Skeletal muscle satellite cell (primary cell): ENCODE data around the gene CX3CR1.

Experiments
- H3K27me3 ChIP-seq: 2 replicates; pipeline ENCODE4 v1.7.0; 2013; ENCODE audit warnings: low read length; ENCODE audit not compliant: control insufficient read depth, insufficient read depth
- H3K36me3 ChIP-seq: 2 replicates; pipeline ENCODE4 v1.7.0; 2013; ENCODE audit warnings: mild to moderate bottlenecking, control low read depth, low read length; ENCODE audit not compliant: insufficient read depth
- H3K4me1 ChIP-seq: 2 replicates; pipeline ENCODE4 v1.7.0; 2013; ENCODE audit warnings: low read length; ENCODE audit not compliant: control insufficient read depth, insufficient read depth
- H3K4me2 ChIP-seq: 2 replicates; pipeline ENCODE4 v1.7.0; 2013; ENCODE audit warnings: mild to moderate bottlenecking, low read length
- H3K4me3 ChIP-seq: 2 replicates; pipeline ENCODE4 v1.7.0; 2013; ENCODE audit warnings: low read length
- H3K9ac ChIP-seq: 2 replicates; pipeline ENCODE4 v1.7.0; 2013; ENCODE audit warnings: mild to moderate bottlenecking, low read depth, low read length, moderate library complexity
- H3K9me3 ChIP-seq: replicated peaks from 2 replicates; pipeline ENCODE4 v1.7.0; 2013; ENCODE audit warnings: mild to moderate bottlenecking, control low read depth, low read length

CX3CR1 gene

DNA sequence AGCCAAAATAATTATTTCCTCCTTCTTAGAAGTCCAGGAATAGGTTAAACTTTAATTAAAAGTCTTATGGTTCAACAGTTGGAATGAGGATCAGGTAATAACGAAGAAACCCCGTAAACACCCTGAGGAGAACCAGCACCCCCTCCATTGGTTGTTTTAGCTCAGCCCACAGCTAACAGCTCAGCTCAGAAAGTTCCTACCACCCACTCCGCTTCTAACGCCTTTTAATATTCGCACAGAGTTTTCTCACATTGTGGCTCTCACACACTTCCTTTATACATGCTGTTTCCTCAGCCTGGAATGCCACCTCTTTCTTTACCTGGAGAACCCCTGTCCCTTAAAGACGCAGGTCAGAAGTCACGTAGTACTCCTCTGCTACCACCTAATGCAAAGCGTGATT lies 17.0 kb downstream of the CX3CR1 start:
- Histone ChIP-seq H3K9me3 (no peaks in the 10 kb centered on the region), H3K36me3 (no peaks in the 10 kb centered on the region), H3K4me2 (no peak overlapping the region), H3K4me1 (peaks cover 11% of the 10 kb centered on the region), H3K4me3 (no peak overlapping the region), H3K9ac (no peak overlapping the region), H3K27me3 (peaks cover 60% of the 10 kb centered on the region)

DNA sequence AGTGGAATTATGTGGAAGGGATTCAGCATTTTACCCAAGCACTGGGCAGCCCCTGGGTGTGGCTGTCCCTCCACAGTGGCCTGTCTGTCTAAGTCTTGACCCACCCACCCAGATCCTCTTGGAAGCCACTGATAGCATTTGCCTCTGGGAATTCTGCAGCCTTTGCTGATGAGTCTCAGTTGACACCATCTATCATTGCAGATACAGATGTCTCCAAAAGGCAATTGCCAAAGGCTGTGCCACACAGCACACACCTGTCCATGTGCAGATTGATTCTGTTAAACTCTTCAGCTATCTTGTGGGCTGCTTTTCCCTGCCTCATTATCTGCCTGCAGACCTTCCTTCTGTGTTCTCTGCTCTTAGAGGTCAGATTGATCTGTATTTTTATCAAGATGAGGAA lies 18.1 kb downstream of the CX3CR1 start:
- H3K9ac ChIP-seq: no peak overlapping the region
- peaks cover 57% of the 10 kb centered on the region for H3K27me3 ChIP-seq
- H3K4me2 ChIP-seq: no peak overlapping the region
- peaks cover 11% of the 10 kb centered on the region for H3K4me1 ChIP-seq
- H3K36me3 ChIP-seq: no peaks in the 10 kb centered on the region
- no peak overlapping the region for H3K4me3 ChIP-seq
- H3K9me3 ChIP-seq: no peaks in the 10 kb centered on the region

DNA sequence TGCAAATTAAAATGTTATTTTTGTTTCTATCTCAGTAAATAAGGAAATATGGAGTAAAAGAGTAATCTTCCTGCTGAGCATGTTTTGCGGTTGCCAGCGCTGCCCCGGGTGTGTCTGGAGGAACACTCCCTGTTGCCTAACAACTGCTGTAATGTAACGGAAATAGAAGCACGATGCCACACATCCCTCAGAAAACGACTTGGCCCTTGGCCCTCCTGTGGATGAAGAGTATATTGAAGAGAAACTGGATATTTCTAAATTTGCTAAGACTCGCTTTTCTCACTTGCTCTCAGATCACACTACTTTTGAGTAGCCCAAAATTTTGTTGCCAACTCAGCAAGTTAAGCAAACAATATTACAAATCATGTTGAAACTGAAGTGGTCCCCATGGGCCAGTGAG lies 18.9 kb downstream of the CX3CR1 start:
- H3K4me2 ChIP-seq: peak overlapping the region; percentile 17
- H3K9ac ChIP-seq: no peak overlapping the region
- H3K4me3 ChIP-seq: no peak overlapping the region
- no peaks in the 10 kb centered on the region for H3K36me3 ChIP-seq
- H3K27me3 ChIP-seq: peaks cover 57% of the 10 kb centered on the region
- no peaks in the 10 kb centered on the region for H3K9me3 ChIP-seq
- H3K4me1 ChIP-seq: peaks cover 11% of the 10 kb centered on the region

DNA sequence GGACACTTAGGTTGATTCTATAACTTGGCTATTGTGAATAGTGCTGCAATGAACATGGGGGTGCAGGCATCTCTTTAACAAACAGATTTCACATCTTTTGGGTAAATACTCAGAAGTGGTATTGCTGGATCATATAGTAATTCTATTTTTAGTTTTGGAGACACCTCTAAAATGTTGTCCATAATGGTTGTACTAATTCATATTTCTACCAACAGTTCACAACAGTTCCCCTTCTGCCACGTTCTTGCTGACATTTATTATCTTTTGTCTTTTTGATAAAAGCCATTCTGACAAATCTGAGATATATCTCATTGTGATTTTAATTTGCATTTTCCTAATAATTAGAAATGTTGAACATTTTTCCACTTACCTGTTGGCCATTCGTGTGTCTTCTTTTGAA lies 19.5 kb downstream of the CX3CR1 start:
- Histone ChIP-seq H3K9ac (no peak overlapping the region), H3K36me3 (no peaks in the 10 kb centered on the region), H3K9me3 (no peaks in the 10 kb centered on the region), H3K4me1 (peaks cover 15% of the 10 kb centered on the region), H3K27me3 (peaks cover 55% of the 10 kb centered on the region), H3K4me2 (no peak overlapping the region), H3K4me3 (no peak overlapping the region)

DNA sequence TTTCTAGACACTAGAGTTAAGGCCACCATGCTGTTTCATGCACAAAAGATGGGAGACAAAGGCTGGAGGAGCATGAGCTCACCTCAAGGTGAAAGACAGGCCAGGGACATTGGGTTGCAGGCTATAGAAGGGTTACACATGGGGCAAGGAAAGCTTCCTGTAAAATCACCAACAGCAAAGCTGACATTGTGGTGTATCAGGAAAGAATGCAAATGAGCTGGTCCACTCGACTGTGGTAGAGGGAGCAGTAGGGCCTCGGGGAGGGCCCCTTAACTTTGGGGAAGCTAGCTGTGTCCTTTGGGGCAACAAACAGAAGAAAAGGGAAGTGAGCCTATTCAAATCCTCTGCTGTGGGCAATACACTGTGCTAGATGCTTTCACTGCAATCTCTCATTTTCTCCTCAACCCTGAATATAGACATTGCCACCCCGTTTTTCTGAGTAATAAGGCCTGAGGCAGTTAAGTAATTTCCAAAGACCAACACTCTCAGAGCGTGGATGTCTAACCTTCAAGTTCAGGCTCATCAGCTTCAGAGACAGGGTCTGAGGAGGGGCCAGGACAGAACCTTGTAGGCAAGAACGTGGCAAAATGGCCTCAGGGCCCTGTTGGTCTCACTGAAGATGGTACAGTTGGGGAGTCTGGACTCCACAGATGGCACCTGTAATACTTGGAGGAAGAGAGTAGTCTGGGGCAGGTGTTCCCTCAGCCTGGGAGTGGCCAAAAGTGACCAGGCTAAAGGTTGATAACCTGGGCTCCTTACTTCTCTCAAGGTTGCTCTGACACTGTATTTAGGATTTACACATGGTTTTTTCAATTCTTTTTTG lies 24.1 kb downstream of the CX3CR1 start:
- Histone ChIP-seq H3K36me3 (no peaks in the 10 kb centered on the region), H3K9me3 (no peaks in the 10 kb centered on the region), H3K9ac (no peak overlapping the region), H3K4me1 (peaks cover 13% of the 10 kb centered on the region), H3K27me3 (peaks cover 52% of the 10 kb centered on the region), H3K4me2 (no peak overlapping the region), H3K4me3 (no peak overlapping the region)

DNA sequence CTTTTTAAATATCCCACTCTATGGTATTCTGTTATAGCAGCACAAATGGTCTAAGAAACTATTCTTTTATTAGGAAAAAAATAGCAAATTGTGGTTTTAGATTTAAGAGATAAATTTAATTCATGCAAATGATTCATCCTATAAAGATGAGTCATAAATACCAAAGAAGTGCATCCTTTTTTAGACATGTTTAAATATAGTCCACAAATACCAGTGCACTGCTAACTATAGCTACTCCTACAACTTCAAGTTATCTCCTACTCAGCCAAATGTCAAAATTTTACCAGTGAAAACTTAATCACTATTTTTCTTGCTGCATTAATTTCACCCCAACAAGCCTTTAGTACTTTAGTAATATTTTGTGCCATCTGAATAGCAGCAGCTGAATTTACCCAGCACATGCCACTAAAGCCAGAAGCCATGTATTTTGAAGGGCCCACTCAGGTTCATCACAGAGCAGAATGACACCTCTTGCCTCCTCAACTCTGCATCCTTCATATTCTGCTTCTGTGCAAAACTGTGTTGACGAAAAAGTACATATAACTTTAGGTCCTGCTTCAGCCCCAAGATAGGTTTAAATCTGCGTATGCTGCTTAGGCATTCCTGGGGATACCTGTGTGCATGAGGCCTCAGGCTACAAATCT lies 24.9 kb downstream of the CX3CR1 start:
- no peak overlapping the region for H3K9ac ChIP-seq
- no peaks in the 10 kb centered on the region for H3K36me3 ChIP-seq
- H3K4me2 ChIP-seq: no peak overlapping the region
- no peaks in the 10 kb centered on the region for H3K9me3 ChIP-seq
- H3K27me3 ChIP-seq: peaks cover 58% of the 10 kb centered on the region
- peaks cover 8% of the 10 kb centered on the region for H3K4me1 ChIP-seq
- H3K4me3 ChIP-seq: no peak overlapping the region

DNA sequence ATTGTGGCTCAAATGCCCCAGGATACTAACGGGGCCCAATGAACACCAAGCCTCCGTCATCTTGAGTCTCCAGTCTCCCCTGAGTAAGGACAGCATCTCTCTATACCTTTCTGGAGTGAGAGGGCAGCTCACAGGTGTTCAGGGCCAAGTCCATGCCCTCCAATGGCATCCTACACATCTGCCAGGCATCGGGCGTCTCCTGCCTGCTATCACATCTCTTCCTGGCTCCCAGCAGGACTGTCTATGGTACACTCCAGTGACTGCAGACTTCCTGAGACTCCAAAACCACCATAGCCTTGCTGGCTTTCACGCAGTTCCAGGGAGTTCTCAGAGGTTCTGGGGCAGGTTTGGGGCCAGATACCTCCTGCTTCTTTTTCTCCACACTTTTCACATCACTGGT lies 28.3 kb downstream of the CX3CR1 start:
- no peak overlapping the region for H3K4me3 ChIP-seq
- H3K4me2 ChIP-seq: no peak overlapping the region

DNA sequence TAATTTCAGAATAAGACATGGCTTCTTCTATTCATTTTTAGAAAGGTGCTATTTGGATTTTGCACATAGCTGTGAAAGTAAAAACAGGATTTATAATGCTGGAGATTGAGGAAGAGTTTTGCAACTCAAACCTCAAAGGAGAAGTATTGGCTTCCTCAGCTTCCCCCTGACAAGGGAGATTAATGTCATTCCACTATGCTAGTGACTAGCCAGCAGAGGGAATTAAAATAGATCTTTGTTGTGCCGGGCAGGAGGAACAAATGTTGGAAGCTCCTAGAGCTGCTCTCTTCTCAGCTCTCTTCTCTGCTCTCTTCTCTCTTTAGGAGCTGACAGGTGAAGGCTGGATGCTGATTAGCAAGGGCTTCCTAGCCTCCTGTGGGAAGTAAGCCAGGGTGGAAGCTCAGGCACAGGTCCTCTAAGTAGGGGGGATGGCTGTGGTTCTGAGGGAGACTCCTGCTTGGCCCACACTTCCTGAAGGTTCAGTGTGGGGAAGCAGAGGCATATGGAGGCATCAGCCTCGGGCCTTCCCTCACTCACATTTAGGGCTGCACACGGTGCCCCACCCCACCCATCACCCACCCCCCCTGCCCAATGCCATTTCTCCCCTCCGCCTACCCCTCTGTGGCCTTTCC lies 29.6 kb downstream of the CX3CR1 start:
- Histone ChIP-seq H3K4me2 (no peak overlapping the region), H3K36me3 (no peaks in the 10 kb centered on the region), H3K9me3 (no peaks in the 10 kb centered on the region), H3K4me1 (peaks cover 4% of the 10 kb centered on the region), H3K9ac (no peak overlapping the region), H3K4me3 (no peak overlapping the region), H3K27me3 (peaks cover 59% of the 10 kb centered on the region)

More for the DNA sequence above, 28.3 kb downstream of the CX3CR1 start:
- Histone ChIP-seq H3K27me3 (peaks cover 63% of the 10 kb centered on the region), H3K9me3 (no peaks in the 10 kb centered on the region), H3K36me3 (no peaks in the 10 kb centered on the region), H3K9ac (no peak overlapping the region), H3K4me1 (peaks cover 8% of the 10 kb centered on the region)

DNA sequence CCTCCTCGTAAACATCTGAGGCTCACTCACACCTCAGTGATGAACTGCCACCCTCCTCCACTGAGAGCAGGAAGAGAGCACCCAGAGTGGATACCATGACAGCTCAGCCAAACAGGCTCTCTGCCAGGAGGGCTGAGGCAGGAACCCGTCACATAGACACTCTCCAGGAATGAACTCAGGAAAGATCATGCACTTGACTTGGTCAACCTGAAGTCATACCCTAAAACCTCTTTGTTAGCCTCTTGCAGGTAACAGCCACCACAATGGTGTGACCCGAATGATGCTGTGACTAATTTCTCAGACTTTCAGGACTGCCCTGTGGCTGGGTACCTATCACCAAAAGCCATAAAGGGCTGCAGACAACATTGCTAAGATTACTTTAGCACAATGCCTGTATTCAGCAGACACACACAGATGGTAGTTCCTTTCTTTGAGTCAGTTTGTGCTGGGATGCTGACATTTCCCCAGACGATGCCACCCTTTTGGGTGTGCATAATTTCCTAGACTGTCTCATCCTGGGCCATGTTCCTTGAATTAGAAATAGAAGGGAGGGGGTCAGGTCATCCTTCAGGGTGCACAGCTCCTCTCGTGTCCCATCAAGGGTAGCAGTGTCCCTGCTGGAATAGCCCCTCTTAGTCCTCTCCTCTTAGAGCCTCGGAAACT lies 30.3 kb downstream of the CX3CR1 start:
- no peaks in the 10 kb centered on the region for H3K4me1 ChIP-seq
- no peak overlapping the region for H3K4me3 ChIP-seq

DNA sequence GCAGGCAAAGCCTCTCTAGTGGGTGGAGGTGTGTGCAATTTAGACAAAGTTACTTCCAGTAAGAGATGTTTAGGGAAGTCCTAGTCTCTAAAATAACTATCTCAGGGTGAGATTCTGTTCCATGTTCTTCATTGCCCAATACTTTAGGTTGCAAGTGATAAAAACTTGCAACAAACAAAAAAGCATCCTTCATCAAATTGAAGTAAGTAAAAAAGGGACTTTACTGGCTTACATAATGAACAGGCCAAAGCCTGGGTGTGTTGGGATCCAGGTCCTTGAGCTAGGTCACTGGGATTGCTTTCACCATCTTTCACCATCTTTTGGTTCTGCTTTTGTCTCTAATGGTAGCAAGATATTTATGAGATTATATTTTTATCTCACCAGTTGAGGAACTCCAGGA lies 38.3 kb downstream of the CX3CR1 start:
- Histone ChIP-seq H3K4me2 (no peak overlapping the region), H3K36me3 (no peaks in the 10 kb centered on the region), H3K9ac (no peak overlapping the region), H3K4me1 (no peaks in the 10 kb centered on the region), H3K4me3 (no peak overlapping the region), H3K27me3 (peaks cover 45% of the 10 kb centered on the region), H3K9me3 (no peaks in the 10 kb centered on the region)

More for the DNA sequence above, 30.3 kb downstream of the CX3CR1 start:
- H3K36me3 ChIP-seq: no peaks in the 10 kb centered on the region
- no peak overlapping the region for H3K9ac ChIP-seq
- H3K27me3 ChIP-seq: peaks cover 64% of the 10 kb centered on the region
- H3K9me3 ChIP-seq: no peaks in the 10 kb centered on the region
- no peak overlapping the region for H3K4me2 ChIP-seq

DNA sequence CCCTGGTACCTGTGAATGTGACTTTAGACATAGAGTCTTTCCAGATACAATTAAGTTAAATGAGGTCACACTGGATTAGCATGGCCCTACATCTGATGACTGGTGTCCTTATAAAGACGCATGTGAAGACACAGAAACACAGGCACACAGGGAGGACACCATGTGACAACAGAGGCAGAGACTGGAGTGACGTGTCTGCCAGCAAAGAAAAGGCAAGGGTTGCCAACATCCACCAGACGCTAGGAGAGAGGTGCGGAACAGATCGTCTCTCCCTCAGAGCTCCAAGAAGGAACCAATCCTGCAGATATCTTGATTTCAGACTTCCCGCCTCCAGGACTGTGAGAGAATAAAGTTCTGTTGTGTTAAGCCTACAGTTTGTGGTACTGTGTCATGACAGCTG lies 42.8 kb downstream of the CX3CR1 start:
- H3K4me2 ChIP-seq: no peak overlapping the region
- no peak overlapping the region for H3K4me3 ChIP-seq
- H3K27me3 ChIP-seq: peaks cover 57% of the 10 kb centered on the region
- H3K9me3 ChIP-seq: no peaks in the 10 kb centered on the region
- no peaks in the 10 kb centered on the region for H3K4me1 ChIP-seq
- H3K9ac ChIP-seq: no peak overlapping the region
- no peaks in the 10 kb centered on the region for H3K36me3 ChIP-seq
